H7 (cell line): Measurements from ENCODE around the gene GSG1L. TPM values are rescaled to one million over a fixed set of nuclear protein-coding genes. Genes with fewer than 3 reads are reported as not detected.

Experiments
- DNase-seq: peaks from one replicate; pipeline ENCODE4 v3.0.0; 2012
- H3K27me3 ChIP-seq: 2 replicates; pipeline ENCODE4 v1.6.0; 2011; ENCODE audit warnings: mild to moderate bottlenecking, low read length; ENCODE audit not compliant: control insufficient read depth, insufficient read depth
- H3K36me3 ChIP-seq: replicated peaks from 2 replicates; pipeline ENCODE4 v1.5.1; 2011; ENCODE audit warnings: low read length; ENCODE audit not compliant: control insufficient read depth, insufficient read depth
- H3K4me3 ChIP-seq: 2 replicates; pipeline ENCODE4 v1.5.1; 2011; ENCODE audit warnings: low read depth, mild to moderate bottlenecking, control low read depth, low read length, moderate library complexity; ENCODE audit not compliant: insufficient read depth
- total RNA-seq: library from RNA; depleted of rRNA; stranded (reverse); fragments of >200 nt; shearing (Covaris generic); gene quantifications from 2 replicates; pipeline ENCODE4 v1.2.3, GENCODE V29; 2014

Gene GSG1L
- total RNA-seq, 1 experiment from 2014 or later, result not detected

DNA sequence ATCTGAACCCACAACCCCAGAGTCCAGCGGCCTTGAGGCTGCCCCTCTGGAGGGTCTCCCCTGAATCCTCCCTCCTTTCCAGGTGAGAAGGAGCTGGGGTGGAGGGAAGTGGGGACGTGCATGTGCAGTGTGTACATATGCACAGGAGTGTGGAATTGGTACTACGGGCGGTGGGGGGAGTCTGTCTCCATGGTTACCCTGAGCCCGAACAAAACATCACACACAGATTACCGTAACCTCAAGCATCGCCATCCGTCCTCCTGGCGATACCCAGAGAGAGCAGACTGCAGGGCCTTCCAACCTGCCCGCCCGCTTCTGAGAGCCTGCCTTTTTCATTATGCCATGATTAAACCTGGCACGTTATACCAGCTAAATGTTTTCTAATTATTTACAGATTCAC lies 25.1 kb downstream of the GSG1L start:
- Histone ChIP-seq H3K36me3 (no peaks in the 10 kb centered on the region), H3K27me3 (no peaks in the 10 kb centered on the region), H3K4me3 (no peak overlapping the region)
- no peak for DNase-seq

DNA sequence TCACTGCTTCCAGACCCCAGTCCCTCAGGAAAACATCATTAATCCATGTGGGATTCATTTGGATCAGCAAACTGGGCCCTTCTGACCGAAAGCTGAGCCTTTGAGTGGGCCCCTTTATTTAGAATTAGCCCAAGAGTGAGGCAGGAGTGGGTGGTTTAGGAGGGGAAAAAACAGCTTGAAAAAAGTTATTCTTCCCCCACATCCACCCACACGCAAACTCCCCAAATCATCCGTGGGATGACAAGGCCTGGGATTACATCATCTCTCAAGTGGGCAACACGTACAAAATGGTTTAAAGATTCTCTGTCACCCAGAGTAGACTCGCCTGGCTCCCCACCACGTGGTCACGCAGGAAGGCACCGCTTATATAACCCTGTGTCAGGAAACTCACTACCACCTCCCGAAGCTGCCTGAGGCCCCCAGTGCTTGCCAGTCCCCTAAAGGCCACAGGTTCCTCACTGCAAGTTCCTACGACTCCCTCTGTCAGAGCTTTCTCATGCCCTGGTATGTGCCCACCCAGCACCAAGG lies 27.6 kb downstream of the GSG1L start:
- no peaks in the 10 kb centered on the region for H3K27me3 ChIP-seq
- DNase-seq, result no peak
- H3K4me3 ChIP-seq, result no peak overlapping the region
- H3K36me3 ChIP-seq, result no peaks in the 10 kb centered on the region

DNA sequence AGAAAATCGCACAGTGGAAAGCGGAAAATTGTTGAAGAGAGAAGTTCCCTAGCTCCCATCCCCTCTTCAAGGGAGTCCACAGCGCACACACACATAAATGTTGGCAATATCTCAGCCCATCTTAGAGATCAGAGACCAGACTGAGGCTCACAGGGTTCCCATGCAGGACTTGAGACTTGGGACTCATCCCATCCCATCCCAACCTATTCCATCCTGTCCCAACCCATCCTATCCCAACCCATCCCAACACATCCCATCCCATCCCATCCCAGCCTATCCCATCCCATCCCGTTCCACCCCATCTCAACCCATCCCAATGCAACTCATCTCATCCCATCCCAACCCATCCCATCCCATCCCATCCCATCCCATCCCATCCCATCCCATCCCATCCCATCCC lies 29.6 kb downstream of the GSG1L start:
- H3K4me3 ChIP-seq, result no peak overlapping the region

DNA sequence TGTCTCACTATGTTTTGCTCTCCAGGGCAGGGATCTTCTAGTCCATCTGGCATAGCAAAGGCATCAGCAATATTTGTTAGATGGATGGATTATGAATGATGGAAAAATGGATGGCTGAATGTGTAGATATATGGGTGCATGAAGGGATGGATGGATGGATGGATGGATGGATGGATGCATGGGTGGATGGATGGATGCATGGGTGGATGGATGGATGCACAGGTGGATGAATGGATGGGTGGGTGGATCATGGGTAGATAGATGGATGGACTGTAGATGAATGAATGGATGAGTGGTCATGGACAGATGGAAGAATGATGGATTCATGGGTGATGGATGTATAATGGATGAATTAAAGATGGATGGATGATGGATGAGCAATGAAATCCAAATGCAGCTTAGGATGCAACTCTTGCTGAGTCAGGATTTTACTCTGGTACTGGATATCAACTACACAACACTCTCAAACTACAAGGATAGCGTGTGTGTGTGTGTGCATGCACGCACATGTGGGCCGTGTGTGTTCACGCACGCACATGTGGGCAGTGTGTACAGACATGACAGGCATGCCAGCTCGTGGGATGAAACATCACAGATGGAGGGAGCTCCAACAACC lies 34.0 kb downstream of the GSG1L start:
- no peak for DNase-seq
- no peaks in the 10 kb centered on the region for H3K27me3 ChIP-seq
- no peak overlapping the region for H3K4me3 ChIP-seq
- no peaks in the 10 kb centered on the region for H3K36me3 ChIP-seq

More for the DNA sequence above, 29.6 kb downstream of the GSG1L start:
- no peaks in the 10 kb centered on the region for H3K36me3 ChIP-seq
- DNase-seq, result no peak
- H3K27me3 ChIP-seq, result no peaks in the 10 kb centered on the region

DNA sequence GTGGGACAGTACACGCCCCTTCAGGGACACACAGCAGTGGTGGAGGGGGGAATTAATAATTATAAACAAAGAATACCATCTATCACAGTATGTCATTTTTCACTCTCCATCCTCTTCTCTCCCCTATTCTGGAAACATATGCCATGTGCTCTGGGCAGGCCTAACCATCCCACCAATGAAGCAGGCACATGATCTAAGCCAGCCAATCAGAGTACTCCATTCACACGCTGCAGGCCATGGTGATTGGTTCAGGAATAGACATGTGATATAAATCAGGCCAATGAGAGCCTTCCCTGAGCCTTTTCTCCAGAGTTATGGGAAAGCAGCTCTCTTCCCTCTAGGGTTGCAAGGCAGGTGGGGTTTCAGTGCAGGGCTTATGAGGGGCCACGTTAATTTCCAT lies 36.5 kb downstream of the GSG1L start:
- DNase-seq, result no peak
- Histone ChIP-seq H3K4me3 (no peak overlapping the region), H3K36me3 (no peaks in the 10 kb centered on the region), H3K27me3 (no peaks in the 10 kb centered on the region)

DNA sequence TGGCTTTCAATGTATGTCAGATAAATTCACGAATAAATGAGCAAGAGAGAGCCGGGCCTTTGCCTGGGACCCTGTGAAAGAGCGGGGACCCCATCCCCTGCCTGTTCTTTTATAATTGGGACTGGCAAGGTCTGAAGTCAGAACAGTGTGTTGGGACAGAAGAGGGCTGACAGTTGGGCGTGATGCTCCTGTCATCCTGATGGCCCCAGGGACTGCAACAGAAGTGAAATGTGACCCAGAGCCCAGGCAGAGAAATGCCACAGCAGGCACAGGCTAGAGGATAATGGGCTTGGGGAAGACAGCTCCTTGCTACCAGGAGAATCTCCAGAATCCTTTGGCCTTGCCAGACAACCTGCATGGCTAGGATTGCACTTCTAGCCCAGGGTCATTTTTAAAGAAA lies 37.9 kb downstream of the GSG1L start:
- Histone ChIP-seq H3K27me3 (no peaks in the 10 kb centered on the region), H3K4me3 (no peak overlapping the region), H3K36me3 (no peaks in the 10 kb centered on the region)
- no peak for DNase-seq

DNA sequence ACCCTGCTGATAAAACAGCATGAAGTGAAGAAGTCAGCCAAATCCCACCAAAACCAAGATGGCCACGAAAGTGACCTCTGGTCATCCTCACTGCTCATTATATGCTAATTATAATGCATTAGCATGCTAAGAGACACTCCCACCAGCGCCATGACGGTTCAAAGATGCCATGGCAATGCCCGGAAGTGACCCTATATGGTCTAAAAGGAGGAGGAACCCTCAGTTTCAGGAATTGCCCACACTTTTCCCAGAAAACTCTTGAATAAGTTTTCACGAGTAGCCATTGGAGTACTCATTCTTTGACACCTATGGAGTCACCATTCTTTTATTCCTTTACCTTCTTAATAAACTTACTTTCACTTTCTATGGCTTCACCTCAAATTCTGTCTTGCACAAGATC lies 44.3 kb downstream of the GSG1L start:
- H3K4me3 ChIP-seq, result no peak overlapping the region
- H3K27me3 ChIP-seq, result no peaks in the 10 kb centered on the region
- DNase-seq, result no peak

DNA sequence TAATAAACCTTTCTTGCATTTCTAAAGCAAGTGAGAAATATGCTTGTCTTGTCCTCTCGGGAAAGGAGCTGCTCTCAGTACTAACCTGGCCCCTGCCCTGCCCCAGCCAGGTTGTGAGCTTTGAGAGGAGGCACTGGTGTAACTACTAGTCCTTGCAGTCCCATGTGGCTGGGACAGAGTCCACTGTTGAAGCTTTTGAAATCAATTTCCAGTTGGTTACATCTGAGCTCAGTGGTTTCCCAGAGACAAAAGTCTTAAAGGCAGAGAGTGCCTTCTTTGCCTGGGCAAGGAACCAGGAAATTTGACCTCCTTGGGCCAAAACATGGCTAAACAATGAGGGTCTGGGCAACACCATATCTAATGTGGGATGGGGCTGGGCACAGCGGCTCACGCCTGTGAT lies 48.7 kb downstream of the GSG1L start:
- no peak overlapping the region for H3K4me3 ChIP-seq
- DNase-seq, result no peak
- H3K36me3 ChIP-seq, result no peaks in the 10 kb centered on the region
- H3K27me3 ChIP-seq, result no peaks in the 10 kb centered on the region

More for the DNA sequence above, 44.3 kb downstream of the GSG1L start:
- H3K36me3 ChIP-seq, result no peaks in the 10 kb centered on the region

DNA sequence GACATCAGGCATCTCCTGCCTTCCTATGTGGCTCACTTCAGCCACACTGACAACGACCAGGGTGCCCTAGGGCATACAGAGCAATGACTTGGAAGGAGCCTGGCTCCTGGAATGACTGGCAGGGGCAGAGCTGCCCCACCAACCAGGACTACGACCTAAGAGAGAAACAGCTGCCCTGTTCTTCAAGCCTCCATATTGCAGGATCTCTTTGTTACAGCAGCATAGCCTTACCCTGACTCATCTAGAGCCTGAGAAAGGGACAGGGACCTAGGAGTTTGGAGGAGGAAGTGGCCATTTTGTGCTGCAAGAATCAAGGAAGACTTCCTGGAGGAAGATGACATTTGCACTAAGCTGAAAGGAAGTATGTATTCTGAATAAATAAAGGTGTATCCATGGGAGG lies 49.6 kb downstream of the GSG1L start:
- DNase-seq, result no peak
- H3K4me3 ChIP-seq, result no peak overlapping the region
- H3K27me3 ChIP-seq, result no peaks in the 10 kb centered on the region
- H3K36me3 ChIP-seq, result no peaks in the 10 kb centered on the region

DNA sequence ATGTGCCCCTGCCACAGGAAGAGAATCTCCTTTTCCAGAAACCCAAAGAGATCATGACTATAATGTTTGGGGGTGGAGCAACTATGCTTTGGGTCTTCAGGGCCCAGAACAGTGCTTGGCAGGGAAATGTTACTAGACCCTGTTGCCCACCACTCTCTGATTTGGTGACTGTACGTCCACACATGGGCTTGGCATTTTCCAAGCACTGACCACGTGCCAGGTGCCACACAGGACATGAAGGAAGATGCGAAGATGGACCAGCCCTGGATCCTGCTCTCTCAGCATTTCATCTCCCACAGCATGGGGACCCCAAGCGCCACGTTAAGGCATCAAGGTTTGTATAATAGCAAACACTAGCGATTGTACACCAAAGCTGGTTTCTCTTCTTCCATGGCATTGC lies 50.1 kb downstream of the GSG1L start:
- Histone ChIP-seq H3K4me3 (no peak overlapping the region), H3K36me3 (no peaks in the 10 kb centered on the region), H3K27me3 (no peaks in the 10 kb centered on the region)
- no peak for DNase-seq

DNA sequence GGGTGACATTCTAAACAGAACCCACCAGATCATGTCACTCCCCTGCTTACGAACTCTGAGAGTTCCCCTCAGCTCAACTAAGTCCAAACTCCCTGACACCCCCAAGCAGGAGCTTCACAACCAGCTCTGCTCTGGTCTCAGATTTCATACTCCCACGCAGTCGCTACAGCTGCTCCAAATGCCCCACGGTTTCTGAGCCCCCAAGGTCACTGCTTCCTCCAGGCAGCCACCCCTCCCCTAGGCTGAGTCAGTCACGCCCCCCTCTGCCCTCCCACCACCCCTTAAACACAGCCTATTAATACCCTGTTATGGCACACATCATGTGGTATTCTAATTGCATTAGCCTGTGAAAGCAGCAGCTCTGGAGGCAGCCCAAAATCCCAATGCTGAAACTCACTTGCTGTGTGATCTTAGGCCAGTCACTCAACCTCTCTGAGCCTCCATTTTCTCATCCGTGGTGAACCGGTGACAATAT lies 51.5 kb downstream of the GSG1L start:
- Histone ChIP-seq H3K4me3 (no peak overlapping the region), H3K27me3 (no peaks in the 10 kb centered on the region), H3K36me3 (no peaks in the 10 kb centered on the region)
- no peak for DNase-seq

DNA sequence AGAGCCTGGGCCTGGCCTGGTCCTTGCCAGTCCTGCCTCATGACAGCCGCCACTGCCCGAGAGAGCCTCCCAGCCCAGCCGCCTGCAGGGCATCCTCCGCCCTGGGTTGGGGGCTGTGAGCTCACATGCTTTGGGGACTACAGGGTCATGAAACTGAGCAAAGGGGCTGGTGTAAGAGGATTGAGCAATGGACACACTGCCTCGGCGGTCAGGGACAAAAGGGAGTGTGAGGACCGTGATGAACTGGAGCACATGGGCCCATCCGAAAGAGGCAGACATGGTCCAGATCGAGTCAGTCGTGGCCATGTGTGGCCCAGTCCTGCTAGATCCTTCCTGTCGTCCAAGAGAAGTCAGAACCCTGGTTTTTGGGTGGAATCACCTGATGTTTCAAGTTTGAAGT lies 52.3 kb downstream of the GSG1L start:
- peak; percentile 41 for DNase-seq
- H3K27me3 ChIP-seq, result no peaks in the 10 kb centered on the region
- H3K36me3 ChIP-seq, result no peaks in the 10 kb centered on the region
- H3K4me3 ChIP-seq, result no peak overlapping the region

DNA sequence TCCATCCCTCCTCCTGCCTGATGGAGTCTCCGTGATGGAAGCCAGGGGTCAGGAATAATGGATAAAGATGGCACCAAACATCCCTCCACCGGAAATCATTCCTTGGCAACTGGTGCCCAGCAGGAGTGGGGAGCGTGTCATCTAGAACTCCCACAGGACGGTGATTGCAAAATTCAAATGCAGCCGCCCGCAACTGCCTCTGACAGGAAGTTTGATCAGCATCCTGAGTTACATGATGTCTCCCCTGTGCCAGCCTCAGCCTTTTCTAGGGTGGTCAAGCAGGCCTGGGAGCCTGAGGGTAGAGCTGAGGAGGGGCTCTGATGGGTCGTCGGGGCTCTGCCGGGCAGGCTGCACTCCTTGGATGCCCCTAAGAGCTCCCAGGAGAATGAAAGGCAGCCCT lies 52.8 kb downstream of the GSG1L start:
- Histone ChIP-seq H3K4me3 (no peak overlapping the region), H3K36me3 (no peaks in the 10 kb centered on the region), H3K27me3 (no peaks in the 10 kb centered on the region)
- no peak for DNase-seq

DNA sequence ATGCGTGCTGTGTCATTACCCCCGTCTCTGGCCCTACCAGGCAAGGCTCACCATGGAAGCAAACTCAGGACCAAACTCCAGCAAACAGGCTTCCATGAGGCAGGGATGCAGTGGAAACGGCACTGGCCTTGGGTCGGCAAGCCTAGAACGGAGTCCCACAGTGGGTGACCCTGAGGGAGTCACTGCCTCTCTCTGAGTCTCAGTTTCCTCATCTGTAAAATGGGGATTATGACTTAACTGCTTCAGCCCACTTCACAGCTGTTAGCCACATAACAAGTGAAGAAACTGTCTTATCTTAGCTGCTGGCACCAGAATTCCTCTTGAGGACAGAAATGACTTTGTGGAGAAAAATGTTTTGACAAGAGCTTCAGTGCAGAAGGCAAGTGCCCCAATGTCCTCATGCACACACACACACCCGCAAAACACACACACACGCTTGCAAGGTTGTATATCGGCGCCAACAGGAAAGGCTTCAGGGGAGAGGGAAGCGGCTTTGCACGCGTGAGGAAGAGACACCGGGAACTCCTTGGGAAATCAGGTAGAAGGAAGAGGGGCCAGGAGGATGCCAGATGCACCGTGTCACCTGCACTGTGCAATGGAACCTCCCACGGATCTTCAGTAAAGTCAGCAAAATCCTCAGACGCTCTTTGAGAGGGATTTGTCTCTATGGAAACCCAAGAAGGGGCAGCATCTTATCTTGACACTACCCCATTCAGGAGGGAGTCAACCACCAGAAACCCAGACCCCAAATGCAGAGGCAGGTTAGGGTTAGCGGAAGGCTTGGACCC lies 53.7 kb downstream of the GSG1L start:
- Histone ChIP-seq H3K4me3 (no peak overlapping the region), H3K27me3 (no peaks in the 10 kb centered on the region), H3K36me3 (no peaks in the 10 kb centered on the region)
- DNase-seq, result no peak

DNA sequence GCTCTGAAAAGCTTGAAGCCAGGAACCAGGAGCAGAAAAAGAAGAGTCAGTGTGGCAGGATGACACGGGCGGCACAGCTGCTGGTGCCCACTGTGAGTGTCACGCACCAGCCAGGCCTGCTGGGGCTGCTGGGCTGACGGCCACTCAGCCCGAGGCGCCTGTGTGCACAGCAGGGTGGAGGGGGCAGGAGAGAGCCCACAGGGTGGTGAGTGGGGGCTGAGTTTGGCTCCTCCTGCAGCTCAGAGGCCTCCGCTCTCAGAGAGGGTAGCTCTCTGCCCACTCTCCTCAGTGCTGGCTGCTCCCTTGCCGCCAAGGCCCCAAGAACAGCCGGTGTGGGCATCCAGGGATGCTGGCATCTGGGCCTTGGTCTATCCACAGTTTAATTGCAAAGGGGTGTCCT lies 59.6 kb downstream of the GSG1L start:
- Histone ChIP-seq H3K4me3 (no peak overlapping the region), H3K27me3 (no peaks in the 10 kb centered on the region), H3K36me3 (no peaks in the 10 kb centered on the region)

More for the DNA sequence above, 59.6 kb downstream of the GSG1L start:
- no peak for DNase-seq
